NCI-H524 treated with DMSO at 0.1 percent for 48 hours (cell line): ENCODE data around the gene DDX31.

Experiments
- DNase-seq: peaks from one replicate; lab custom pipeline; 2025; lab: John Stamatoyannopoulos, UW

The DDX31 gene

GRCh38 chr9:132546148-132547051, 123.4 kb downstream of the DDX31 start:
- DNase-seq, result peak; percentile 47

GRCh38 chr9:132545578-132545977, 124.2 kb downstream of the DDX31 start:
- no peak for DNase-seq

GRCh38 chr9:132543960-132544359, 125.8 kb downstream of the DDX31 start:
- no peak for DNase-seq

DNA sequence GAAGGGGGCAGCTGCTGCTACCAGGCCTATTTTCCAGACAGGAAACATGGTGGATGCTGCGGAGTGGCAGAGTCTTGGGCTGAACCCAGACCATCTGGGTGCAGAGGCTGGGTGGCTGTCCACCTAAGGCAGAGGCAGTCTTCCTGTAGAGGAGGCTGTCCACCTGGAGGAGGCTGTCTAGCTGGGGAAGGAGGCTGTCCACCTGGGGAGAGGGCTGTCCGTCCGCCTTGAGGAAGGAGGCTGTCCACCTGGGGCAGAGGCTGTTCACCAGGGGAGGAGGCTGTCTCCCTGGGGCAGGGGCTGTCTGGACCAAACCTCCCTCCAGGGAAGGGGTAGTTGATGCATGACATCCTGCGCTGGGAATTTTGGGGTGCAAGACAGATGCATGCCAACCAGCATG, 126.5 kb downstream of the DDX31 start:
- no peak for DNase-seq
